Left cardiac atrium (tissue), 4 donors: ENCODE measurements around the gene KCTD21. TPM values are rescaled to one million over a fixed set of nuclear protein-coding genes. Genes with fewer than 3 reads are reported as not detected.
"Not testable (repeated sequence)": the region's sequence is repeated elsewhere in the genome, so short reads cannot be mapped to it uniquely, and the experiment has no call there.

Source experiments
- ATAC-seq, 2 donors: fragments of 200-7000 bp; cut with Tn5 transposase; one replicate each; pipeline ENCODE4 v1.9.1; 2020; ENCODE audit warnings: mild to moderate bottlenecking in 2 of 2, moderate library complexity in 2 of 2
- DNase-seq: peaks from one replicate; pipeline ENCODE4 v3.0.0-alpha.2; 2020
- intact Hi-C, 2 donors: fragments of 100-400 bp; cut with DNase I; formaldehyde crosslinking; loops; one replicate each; pipeline versions ENCODE4 v1.14.1 to v1.15.1; 2022 to 2023
- total RNA-seq, 2 donors: library from RNA; stranded (reverse); fragmentation: NEBNext Ultra II Directional; extraction: Animal tissue kit (Norgen Biotek cat#: 25700); gene quantifications; one replicate each; pipeline ENCODE4 v1.2.1, GENCODE V29; 2021
- donor health status: DM: no; HTN: yes; CAD: no.
- donor health status: DM: no; HTN: yes; CAD: no; lungs with severe emphysema.
- donor health status: DM: yes; HTN: yes; CAD: no.
- donor health status: Dilated cardiomyopathy.

KCTD21 gene
- total RNA-seq, 2 donors from 2014 or later = 6.4 to 6.8 TPM

- ATAC-seq = no peak
- intact Hi-C loops = loop anchor here in 1 of 2 donors (10.0 kb wide), 1 partner anchor 115 kb away; the partner anchor contains the start of gene NDUFC2
- no peak for DNase-seq
Observed at GRCh38 chr11:78189851-78190250, 1.4 kb upstream of the KCTD21 start.

- intact Hi-C loops = loop anchor here in 1 of 2 donors (10.0 kb wide), 1 partner anchor 114 kb away; the partner anchor contains the start of gene NDUFC2
- ATAC-seq (no peak), DNase-seq (no peak)
Observed at GRCh38 chr11:78189174-78189724, 823 bp upstream of the KCTD21 start.

GRCh38 chr11:78187366-78188285, 800 bp downstream of the KCTD21 start:
- intact Hi-C loops = loop anchor here in 1 of 2 donors (10.0 kb wide), 1 partner anchor 113 kb away; the partner anchor contains the start of gene NDUFC2
- peak in 1 of 2 donors; percentile 47 for ATAC-seq
- DNase-seq = no peak

GRCh38 chr11:78181185-78181584, 7.2 kb downstream of the KCTD21 start:
- ATAC-seq = no peak
- no peak for DNase-seq
- intact Hi-C loops = loop anchor here in 1 of 2 donors (10.0 kb wide), 1 partner anchor 106 kb away; the partner anchor contains the start of gene NDUFC2

GRCh38 chr11:78180751-78181150, 7.7 kb downstream of the KCTD21 start:
- intact Hi-C loops = loop anchor here in 1 of 2 donors (10.0 kb wide), 1 partner anchor 106 kb away; the partner anchor contains the start of gene NDUFC2
- no peak for DNase-seq
- no peak for ATAC-seq

GRCh38 chr11:78179459-78180071, 8.9 kb downstream of the KCTD21 start:
- intact Hi-C loops = loop anchor here in 1 of 2 donors (10.0 kb wide), 1 partner anchor 105 kb away; the partner anchor contains the start of gene NDUFC2
- no peak for DNase-seq

GRCh38 chr11:78177216-78177615, 11.2 kb downstream of the KCTD21 start:
- no peak for ATAC-seq
- intact Hi-C loops = no loop called here

More at GRCh38 chr11:78179459-78180071, 8.9 kb downstream of the KCTD21 start:
- peak; percentile 12 to 40 for ATAC-seq

GRCh38 chr11:78176605-78177141, 11.8 kb downstream of the KCTD21 start:
- DNase-seq = no peak
- ATAC-seq = no peak
- intact Hi-C loops = no loop called here

More at GRCh38 chr11:78177216-78177615, 11.2 kb downstream of the KCTD21 start:
- no peak for DNase-seq

GRCh38 chr11:78175862-78176261, 12.6 kb downstream of the KCTD21 start:
- DNase-seq, ATAC-seq, intact Hi-C loops: not testable (repeated sequence)

GRCh38 chr11:78171951-78172350, 16.5 kb downstream of the KCTD21 start:
- intact Hi-C loops = no loop called here
- no peak for DNase-seq
- no peak for ATAC-seq

- ATAC-seq (no peak), DNase-seq (no peak)
- intact Hi-C loops = no loop called here
Observed at GRCh38 chr11:78170874-78171549, 17.4 kb downstream of the KCTD21 start.

GRCh38 chr11:78170413-78170812, 18.0 kb downstream of the KCTD21 start:
- intact Hi-C loops = no loop called here
- DNase-seq (no peak), ATAC-seq (no peak)

GRCh38 chr11:78168539-78169477, 19.6 kb downstream of the KCTD21 start:
- ATAC-seq = peak; percentile 91 to 94
- intact Hi-C loops = no loop called here
- peak; percentile 92 for DNase-seq

GRCh38 chr11:78166855-78167469, 21.5 kb downstream of the KCTD21 start:
- intact Hi-C loops = no loop called here
- DNase-seq = no peak
- no peak for ATAC-seq

GRCh38 chr11:78164471-78164870, 24.0 kb downstream of the KCTD21 start:
- intact Hi-C loops = no loop called here
- no peak for DNase-seq
- no peak for ATAC-seq

GRCh38 chr11:78163828-78164227, 24.6 kb downstream of the KCTD21 start:
- intact Hi-C loops = no loop called here
- DNase-seq (no peak), ATAC-seq (no peak)

- intact Hi-C loops = no loop called here
- DNase-seq (peak; percentile 59), ATAC-seq (peak; percentile 35 to 56)
Observed at GRCh38 chr11:78161962-78162371, 26.5 kb downstream of the KCTD21 start.
